KG1 (cell line): ENCODE data around the gene ABLIM2.
"Not testable (repeated sequence)": the region's sequence is repeated elsewhere in the genome, so short reads cannot be mapped to it uniquely, and the experiment has no call there.

Experiments used
- DNase-seq: peaks from one replicate; lab custom pipeline; 2025; lab: John Stamatoyannopoulos, UW

ABLIM2 gene

DNA sequence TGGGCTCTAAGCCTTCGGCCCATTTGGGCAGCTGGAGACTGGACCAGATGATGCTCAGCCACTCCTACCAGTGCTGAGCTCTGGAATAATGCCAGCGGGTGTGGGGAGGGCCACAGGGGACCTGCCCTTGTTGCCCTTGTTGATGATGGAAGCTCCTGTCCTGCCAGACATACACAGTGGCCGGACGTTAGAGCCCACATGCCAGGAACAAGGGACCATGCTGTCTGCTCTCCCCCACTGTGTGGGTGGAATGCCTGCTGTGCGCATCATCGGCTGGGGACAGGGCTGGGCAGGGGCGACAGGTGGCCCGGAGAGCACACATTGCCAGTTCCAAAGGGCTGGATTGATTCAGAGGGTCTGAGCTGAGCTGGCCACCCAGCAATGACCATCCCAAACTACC, 2.0 kb downstream of the ABLIM2 start:
- DNase-seq, result no peak

DNA sequence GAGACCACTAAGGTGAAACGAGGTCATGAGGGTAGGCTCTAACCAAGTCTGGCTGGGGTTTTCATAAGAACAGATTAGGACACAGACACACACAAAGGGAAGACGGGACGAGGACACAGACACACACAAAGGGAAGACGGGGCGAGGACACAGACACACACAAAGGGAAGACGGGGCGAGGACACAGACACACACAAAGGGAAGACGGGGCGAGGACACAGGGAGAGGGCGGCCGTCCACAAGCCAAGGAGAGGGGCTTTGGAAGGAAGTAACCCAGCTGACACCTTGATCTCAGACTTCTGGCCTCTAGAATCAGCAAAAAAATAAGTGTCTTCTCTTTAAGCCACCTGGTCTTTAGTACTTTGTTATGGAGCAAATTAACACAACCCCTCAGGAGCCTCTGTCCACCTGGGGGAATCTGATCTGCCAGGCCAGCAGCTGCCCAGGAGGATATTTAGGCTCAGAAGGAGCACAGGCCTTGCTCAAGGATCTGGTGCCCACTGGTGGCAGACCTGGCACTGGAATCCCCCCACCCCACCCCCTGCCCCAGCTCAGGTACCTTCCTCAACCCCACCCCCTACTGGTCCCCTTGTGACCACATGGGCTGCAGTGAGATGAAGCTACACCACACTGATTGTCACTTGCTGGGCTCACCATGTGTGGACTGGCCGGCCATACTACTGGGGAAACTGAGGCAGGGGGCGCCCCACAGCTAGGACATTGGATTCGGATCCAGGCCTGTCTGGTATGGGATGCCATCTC, 2.8 kb downstream of the ABLIM2 start:
- DNase-seq, result no peak

DNA sequence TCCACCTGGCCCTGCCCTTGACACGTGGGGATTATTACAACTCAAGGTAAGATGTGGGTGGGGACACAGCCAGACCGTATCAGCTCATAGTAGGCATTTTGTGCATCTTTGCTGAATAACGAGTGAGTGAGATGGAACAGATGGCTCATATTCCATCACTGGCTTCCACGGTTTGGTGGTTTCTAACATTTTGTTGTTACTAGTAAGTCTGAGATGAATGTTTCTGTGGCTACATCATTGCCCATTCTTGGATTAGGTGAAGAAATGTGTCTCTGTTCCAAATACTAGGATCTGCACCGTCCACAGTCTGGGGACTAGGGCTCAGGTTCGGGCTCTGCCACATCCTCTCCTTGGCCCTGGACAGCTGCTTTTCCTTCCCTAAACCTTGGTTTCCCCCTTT, 3.6 kb downstream of the ABLIM2 start:
- DNase-seq, result no peak

DNA sequence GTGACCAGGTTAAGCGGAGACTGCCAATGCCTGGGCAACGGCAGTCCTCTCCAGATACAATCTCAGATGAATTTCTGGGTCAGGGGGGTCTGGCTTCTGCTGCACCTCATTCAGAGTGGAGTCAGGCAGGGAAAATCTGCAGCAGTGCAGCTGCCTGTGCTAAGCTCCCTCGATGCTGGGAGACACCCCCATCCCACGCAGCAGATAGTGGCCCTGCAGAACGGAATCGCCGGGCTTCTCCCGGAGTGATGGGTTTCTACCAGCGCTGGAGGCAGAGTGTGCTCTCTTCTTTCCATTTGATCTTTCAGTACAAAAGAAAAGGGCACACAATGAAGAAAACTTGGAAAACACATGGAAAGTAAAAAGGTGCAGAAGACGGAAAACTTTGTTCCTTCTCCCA, 5.2 kb downstream of the ABLIM2 start:
- no peak for DNase-seq

DNA sequence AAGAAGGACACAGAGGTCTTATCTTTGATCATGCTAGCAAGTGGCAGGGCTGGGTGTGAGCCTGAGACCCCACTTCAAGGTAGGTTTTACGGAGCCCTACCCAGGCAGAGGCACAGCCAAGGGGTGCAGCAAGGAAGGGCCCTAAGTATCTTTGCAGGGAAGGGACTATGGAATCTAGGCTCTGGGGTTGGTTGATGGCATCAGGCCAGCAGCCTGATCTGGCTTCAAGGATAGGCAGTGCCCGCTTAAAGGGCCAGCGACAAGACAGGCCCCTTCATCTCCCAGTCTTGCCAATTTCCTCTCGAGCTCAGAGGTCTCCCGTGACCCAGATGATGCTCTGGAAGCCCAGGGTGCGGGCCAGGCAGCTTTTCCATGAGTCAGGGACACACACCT, 5.8 kb downstream of the ABLIM2 start:
- no peak for DNase-seq

DNA sequence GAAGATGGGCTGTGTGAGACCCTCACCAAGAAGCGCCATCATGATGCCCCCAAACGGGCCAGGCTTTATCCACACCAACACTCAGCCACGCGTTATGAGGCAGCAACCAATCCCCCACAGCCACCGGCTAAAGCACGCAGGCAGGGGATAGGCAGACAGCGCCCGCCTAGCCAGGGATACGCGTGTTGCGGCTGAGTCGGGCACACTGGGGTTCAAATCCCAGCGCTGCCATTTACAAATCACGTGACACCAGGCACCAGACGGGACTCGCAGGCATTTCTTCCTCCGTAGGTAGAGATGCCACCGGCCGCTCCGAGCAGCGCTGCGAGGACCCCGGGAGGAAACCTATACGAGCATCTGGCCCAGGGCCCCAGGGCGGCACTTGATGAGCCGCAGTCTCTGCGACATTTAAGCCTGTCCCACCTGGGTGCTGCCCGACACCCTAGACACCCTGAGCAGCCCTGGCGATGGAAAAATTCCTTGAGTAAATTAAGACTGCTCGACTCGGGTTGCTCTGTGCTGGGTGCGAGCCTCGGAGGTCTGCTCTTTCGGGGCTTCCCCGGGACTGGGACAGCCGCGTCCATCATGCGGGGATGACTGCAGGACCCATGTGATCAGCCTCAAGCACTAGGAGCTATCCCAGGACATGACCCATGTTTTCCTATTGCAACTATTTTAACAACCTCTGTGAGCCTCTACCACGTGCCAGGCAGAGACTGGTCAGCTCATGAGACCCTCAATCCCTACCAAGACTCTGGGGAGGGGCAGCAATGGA, 6.3 kb downstream of the ABLIM2 start:
- DNase-seq, result no peak

DNA sequence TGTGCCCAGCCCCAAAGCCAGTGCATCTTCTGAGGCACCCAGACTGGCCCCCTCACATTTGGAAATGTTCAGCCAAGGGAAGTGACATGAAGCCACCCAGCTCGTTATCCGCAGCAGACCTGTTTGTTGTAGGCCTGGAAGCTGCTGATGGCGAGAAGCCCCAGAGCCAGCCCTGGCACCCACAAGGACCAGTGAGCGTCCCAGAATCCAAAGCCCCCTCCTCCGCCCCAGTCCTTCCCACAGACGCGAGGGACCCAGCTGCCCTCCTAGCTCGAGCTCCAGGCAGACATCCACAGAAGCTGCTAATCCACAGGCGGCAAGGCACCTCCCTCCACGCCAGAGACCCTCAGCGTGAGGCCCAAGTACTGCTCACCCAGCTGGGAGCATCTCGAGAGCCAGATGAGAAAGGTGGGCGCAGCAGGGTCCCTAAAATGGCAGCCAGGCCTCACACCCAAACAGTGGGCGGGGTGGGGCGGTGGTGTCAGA, 7.4 kb downstream of the ABLIM2 start:
- DNase-seq, result no peak

DNA sequence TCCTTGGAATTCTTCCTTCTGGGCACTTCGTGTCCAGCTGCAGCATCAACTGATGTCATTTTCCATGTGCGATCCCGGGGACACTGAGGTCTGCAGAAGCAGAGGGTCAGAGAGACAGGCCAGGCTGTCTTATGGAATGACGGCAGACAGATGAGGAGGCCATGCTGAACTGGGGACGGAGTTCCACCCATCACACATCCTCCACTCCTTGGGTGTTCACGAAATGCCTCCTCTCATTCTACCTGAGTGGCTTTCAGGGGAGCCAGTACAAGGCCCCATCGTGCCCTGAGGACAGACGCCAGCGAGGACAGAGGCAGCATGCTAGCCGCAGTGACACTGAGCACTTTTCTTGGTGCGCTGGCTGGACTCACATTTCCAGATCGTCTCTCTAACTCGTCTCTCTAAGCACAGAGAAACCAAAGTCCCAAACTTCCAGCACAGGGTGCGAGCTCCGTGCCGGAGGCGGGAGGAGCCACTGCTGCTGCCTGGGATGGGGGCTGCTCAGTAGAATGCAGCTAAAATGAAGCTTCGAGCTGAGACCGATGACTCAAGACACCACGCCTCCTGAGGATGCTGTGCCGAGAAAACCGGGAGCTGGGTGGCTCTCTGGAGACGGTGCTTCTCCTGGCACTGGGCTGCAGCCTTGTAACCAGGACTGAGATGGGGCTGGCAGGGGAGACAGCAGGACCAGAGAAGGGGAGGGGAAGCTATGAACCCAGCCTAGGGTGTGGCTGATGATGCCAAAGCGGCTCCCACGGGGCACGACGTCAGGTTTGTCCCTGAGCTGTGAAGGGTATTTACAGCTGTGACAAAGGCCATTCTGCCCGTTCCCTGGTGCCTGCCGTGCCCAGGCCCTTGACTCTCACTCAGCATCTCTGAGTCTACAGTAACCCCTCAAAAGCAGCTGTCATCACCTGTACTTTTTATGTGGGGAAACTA, 8.2 kb downstream of the ABLIM2 start:
- no peak for DNase-seq

DNA sequence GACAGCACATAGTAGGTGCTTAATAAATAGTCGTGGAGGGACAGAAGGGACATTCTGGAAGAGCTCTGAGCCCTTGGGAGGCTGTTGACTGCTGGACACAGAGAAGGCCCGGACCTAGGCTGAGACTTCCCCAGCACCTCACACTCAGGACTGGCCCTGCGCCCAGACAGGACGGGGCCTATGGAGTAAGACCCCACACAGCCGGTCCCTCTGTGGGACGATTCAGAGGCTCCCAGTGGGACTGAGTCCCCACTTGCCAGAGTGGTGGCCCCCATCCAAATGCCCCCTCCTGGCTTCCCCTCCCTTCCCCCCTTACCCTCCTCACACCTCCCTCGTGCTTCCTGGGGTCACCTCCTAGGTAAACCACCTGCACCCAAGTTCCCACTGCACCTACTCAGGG, 8.9 kb downstream of the ABLIM2 start:
- DNase-seq, result no peak

DNA sequence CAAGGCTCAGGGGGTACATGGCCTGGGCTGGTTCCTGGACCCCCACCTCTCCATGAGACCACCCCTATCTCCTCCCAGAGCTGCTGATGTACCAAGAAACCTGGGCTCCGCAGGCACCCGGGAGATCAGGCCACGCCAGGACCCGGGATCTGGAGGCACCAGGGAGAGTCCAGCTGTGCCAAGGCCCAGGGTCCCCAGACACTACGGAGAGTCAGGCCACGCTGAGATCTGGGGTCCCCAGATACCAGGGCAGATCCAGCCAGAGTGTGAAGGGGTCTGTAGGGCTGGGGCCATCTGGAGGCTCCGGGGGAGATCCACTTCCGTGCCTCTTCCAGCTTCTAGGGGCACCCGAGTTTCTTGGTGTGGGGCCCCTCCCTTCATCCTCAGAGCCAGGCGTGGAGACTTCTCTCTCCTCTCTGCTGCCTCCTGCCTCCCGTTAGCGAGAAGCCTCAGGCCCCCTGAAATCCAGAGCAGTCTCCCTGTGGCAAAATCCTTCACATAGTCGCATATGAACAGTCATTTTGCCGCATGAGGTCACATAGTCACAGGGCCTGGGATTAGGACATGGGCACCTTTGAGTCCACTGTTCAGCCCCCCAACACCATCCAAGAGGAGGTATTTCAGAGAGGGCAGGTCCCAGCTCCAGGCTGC, 9.7 kb downstream of the ABLIM2 start:
- no peak for DNase-seq

DNA sequence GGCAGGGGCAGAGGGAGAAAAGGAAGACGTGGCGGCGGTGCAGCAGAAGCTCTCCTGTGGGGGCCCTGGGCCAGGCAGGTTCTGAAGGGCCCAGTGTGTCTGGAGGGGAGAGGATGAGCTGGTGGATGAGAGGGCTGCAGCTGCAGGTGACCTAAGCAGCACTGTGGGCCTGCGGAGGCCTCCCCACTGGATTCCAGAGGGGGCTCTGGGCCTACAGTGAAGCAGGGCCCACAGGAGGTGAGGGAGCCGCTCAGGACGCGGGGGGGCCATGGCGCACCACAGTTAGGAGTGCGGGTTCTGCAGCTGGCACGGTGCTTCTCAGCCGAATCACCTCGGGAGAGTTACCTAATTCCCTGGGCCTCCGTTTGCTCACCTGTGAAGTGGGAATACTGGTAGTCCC, 10.5 kb downstream of the ABLIM2 start:
- DNase-seq, result no peak

DNA sequence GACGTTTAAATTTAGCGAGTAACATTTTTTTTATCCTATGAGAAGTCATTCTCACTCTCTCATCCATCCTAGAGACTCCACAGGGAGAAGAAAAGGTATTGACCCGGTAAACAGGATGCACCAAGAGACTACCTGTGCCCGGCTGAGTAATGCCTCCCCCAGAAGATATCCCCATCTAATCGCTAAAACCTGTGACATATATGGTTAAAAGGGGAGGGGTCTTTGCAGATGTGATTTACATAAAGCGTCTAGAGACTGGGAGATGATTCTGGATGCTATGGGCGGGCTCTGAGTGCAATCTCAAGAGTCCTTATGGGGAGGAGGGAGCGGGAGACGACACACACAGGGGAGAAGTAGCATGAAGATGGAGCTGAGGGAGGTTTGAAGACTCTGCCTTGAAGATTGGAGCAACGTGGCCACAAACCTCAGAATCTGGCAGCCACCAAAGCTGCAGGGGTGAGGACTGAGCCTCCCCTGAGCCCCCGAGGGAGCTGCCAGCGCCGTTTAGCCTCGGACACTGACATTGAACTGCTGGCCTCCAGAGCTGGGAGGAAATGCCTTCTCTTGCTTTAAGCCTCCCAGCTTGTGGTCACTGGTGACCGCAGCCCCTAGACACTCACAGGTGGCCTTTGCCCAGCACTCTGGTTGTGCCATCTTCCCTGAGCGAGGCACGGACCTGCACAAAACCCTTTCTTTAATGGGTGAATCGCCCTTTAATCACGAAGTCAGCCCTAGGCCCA, 11.2 kb downstream of the ABLIM2 start:
- DNase-seq, result no peak

DNA sequence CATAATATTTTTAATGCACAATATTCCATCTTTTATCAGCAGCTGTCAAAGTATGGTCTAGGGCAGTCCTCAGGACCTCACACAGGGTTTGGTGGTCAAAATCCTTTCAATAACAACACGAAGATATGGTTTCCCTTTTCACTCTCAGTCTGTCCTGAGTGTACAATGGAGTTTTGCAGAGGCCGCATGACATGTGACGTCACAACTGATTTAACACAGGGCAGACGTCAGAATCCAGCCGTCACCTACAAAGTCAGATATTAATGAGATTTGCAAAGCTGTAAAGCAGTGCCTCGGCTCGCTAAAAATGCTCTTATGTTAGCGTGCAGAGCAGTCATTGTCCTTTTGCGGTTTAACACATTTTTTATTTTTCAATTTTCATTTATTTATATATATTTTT, 12.5 kb downstream of the ABLIM2 start:
- no peak for DNase-seq

DNA sequence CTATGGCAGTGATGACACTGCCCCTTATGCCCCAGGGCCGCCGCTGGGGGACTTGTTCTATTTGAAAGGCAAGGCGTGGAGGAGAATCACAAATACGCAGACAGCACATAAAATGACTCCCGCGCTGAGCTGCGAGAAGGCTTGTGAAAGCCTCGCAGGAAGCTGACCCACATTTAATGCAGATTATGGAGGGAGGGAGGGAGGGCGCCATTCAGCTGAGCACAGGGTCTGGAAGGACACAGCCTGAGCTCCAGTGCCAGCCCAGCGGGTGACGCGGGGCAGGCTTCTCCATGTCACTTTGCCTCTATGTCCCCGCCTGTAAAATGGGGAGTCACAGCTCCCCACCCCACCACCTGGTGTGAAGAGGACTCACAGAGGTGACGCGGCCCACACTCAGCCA, 14.3 kb downstream of the ABLIM2 start:
- DNase-seq, result no peak

DNA sequence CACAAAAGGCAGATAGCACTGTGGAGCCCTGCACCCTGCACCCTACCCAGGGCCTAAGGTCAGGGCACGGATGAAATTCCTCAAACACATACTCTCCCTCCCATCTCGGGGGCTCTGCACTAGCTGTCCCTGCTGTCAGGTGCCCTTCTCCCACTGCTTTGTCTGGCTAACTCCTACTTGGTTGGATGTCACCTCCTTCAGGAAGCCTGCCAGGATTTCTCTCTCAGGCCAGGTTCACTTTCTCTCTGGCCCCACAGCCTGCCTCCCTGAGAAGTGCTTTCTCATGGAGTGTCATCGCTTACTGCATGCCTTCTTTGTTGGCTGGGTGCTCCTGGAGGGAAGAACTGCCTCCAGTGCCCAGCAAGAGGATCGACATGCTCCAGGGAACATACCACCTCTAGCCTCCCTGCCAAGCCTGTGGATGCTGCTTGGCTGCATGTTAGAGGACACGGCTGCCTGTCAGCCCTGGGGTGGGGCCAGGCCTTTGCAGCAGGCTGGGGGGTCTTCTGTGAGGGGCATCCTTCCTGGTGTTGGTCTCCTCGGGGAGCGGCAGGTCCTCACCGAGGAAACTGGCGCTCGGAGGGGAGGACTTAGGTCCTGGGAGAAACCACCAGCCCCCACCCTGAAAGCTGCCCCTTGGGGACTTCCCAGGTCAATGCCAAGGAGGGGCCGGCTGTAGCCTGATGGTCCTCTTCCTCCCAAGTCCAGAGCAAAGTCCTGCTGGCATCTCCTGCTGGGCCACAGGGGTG, 15.0 kb downstream of the ABLIM2 start:
- no peak for DNase-seq

DNA sequence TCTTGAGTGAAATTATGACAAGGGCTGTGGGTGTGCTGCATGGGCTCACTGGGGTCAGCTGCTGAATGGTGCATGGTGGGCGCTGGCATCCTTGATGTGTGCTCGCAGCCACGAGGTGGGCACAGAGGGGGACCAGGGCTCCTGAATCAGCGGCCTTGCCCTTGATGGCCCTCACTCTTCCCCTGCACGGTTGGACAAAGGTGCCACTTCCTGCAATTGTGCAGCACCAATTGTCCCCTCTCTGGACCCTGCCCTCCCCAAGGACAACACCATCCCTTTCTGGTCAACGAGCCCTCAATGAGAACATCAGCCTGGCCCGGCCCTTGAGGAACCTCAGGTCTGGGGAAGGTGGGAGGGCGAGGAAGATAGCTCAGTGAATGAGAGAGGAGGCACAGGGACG, 16.1 kb downstream of the ABLIM2 start:
- DNase-seq, result no peak

DNA sequence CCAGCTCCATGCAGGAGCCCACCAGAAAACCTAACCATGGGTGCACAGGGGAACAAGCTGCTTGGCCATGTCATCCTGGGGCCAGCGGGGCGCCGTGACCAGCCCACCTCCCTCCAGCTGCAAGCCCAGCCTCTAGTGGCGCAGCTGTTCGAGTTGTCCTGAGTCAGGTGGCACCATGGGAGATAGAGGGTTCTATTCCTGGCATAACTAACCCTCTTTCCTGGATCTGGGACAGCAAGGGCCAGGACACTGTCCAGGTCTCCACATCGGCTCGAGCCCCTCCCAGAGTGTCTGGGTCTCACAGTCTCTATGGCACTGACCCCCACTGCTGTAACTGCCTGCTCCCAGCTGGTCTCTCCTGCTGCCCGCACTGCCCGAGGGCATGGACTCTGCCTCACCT, 16.7 kb downstream of the ABLIM2 start:
- no peak for DNase-seq

DNA sequence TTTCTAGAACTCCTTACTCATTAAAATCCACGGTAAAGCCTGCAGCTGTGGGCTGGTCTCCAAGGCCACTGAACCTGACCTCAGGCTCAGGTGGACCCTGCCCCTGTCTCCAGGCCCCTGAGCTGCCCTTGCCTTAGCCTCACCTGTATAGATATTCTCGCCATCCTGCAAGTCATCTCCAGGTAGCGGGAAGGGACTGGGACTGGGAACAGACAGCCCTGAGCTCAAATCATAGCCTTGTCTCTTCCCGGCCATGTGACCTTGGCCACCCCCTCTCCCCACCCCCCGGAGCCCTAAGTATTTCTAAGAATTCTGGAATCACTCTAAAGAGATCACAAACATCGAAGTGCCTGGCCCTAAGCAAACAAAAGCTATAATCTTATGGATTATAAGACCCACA, 17.7 kb downstream of the ABLIM2 start:
- no peak for DNase-seq

DNA sequence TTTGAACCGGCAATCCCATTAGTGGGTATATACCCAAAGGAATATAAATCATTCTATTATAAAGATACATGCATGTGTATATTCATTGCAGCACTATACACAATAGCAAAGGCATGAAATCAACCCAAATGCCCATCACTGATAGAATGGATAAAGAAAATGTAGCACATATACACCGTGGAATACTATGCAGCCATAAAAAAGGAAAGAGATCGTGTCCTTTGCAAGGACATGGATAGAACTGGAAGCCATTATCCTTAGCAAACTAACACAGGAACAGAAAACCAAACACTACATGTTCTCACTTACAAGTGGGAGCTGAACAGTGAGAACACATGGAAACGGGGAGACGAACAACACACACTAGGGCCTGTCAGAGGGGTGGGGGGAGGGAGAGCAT, 18.9 kb downstream of the ABLIM2 start:
- DNase-seq, result not testable (repeated sequence)

DNA sequence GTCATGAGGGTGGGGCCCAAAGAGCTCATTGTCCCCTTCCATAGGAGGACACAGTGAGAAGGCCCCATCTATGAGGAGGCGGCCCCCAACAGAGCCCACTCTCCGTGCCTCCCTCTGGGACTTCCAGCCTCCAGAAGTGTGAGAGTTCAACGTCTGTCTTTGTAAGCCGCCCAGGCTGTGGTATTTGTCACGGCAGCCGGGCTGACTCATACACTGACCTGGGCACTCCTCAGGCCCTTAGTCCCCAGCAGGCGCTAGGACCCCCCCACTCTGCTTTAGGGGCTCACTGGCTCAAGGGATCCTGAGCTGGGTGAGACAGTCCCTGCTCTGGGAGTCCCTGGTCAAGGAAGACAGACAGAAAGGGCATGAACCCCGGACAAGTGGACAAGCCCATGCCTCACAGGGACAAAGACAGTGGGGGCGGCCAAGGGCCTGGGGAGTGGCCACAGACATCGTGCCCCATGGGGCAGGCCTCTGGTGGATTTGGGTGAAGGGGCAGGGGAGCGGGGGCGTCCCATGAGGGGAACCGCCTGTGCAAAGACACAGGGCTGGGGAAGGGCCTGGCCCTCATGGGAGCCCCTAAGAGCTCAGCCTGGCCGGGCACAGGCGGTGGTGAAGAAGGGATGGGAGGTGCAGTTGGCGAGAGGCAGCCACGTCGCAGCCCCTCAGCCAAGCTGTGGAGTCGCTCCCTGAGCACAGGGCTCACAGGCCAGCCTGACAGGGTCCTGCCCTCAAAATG, 21.5 kb downstream of the ABLIM2 start:
- no peak for DNase-seq
